Panc1 (cell line): ENCODE data around the gene PRKAG2. TPM values are rescaled to one million over a fixed set of nuclear protein-coding genes. Genes with fewer than 3 reads are reported as not detected.

Experiments
- ATAC-seq: fragments of 200-7000 bp; cut with Tn5 transposase; 2 replicates; pipeline ENCODE4 v1.9.1; 2020; ENCODE audit warnings: mild to moderate bottlenecking, moderate library complexity
- BruUV-seq: library from RNA; stranded (reverse); fragments of 400-500 nt; replicated peaks from 2 replicates; lab custom pipeline; 2021; lab: Mats Ljungman, UMichigan
- CTCF ChIA-PET: fragments of 300-600 bp; sonication (Branson Sonifier 250); formaldehyde crosslinking; loops from one replicate; lab custom pipeline; 2022; ENCODE audit warnings: antibody characterized with exemption; lab: Charles Lee
- POLR2A ChIA-PET: fragments of 300-600 bp; sonication (Branson Sonifier 250); formaldehyde crosslinking; loops from one replicate; lab custom pipeline; 2022; ENCODE audit warnings: antibody characterized with exemption; lab: Charles Lee
- DNase-seq: peaks from one replicate; pipeline ENCODE4 v3.0.0-alpha.2; 2010; ENCODE audit warnings: low read depth, low spot score
- H3K27ac ChIP-seq: 2 replicates; pipeline ENCODE4 v1.5.1; 2011; ENCODE audit warnings: mild to moderate bottlenecking, low read length, inconsistent platforms
- H3K27me3 ChIP-seq: fragments of 200-500 bp; sonication (Bioruptor generic); 2 replicates; pipeline ENCODE4 v1.6.0; 2014; ENCODE audit warnings: low read length, inconsistent platforms; ENCODE audit not compliant: control insufficient read depth, insufficient read depth
- H3K36me3 ChIP-seq: fragments of 200-500 bp; sonication (Bioruptor generic); 2 replicates; pipeline ENCODE4 v1.5.1; 2014; ENCODE audit warnings: inconsistent platforms, mild to moderate bottlenecking, low read length, moderate library complexity; ENCODE audit not compliant: control insufficient read depth, insufficient read depth
- H3K4me1 ChIP-seq: 2 replicates; pipeline ENCODE4 v1.5.1; 2011; ENCODE audit warnings: inconsistent platforms, mild to moderate bottlenecking, low read length, moderate library complexity; ENCODE audit not compliant: control insufficient read depth, insufficient read depth
- H3K4me3 ChIP-seq, 2 experiments: 2 replicates each; pipeline ENCODE4 v1.5.1; 2011 to 2012; ENCODE audit warnings: low read depth in 2 of 2, low read length in 2 of 2, mild to moderate bottlenecking in 2 of 2, inconsistent platforms in 1 of 2, moderate library complexity in 1 of 2
- H3K9me3 ChIP-seq: fragments of 200-500 bp; sonication (Bioruptor generic); 2 replicates; pipeline ENCODE4 v1.5.1; 2014; ENCODE audit warnings: low read depth, mild to moderate bottlenecking, inconsistent platforms, low read length, moderate library complexity; ENCODE audit not compliant: control insufficient read depth, insufficient read depth
- CTCF ChIP-seq: fragments of 450-650 bp; IDR thresholded peaks from 2 replicates; pipeline ENCODE4 v1.5.1; 2017; ENCODE audit warnings: mild to moderate bottlenecking
- POLR2AphosphoS5 ChIP-seq: IDR thresholded peaks from 2 replicates; pipeline ENCODE4 v1.6.1; 2012; ENCODE audit warnings: mild to moderate bottlenecking, low read depth, low read length, moderate library complexity
- REST ChIP-seq, 2 experiments: IDR thresholded peaks; 2 replicates each; pipeline ENCODE4 v1.6.1; 2011 to 2012; ENCODE audit warnings: low read depth in 2 of 2, control low read depth in 1 of 2, low read length in 1 of 2, mild to moderate bottlenecking in 1 of 2, moderate library complexity in 1 of 2; ENCODE audit not compliant: insufficient read depth in 1 of 2
- SIN3A ChIP-seq: IDR thresholded peaks from 2 replicates; pipeline ENCODE4 v1.6.1; 2012; ENCODE audit warnings: low read depth, mild to moderate bottlenecking, low read length, moderate library complexity, borderline replicate concordance; ENCODE audit not compliant: insufficient read depth
- TCF7L2 ChIP-seq: IDR thresholded peaks from 2 replicates; pipeline ENCODE4 v1.6.1; 2011; ENCODE audit warnings: mild to moderate bottlenecking, low read depth, low read length, inconsistent platforms
- in situ Hi-C: cut with HindIII; loops from 2 replicates; pipeline ENCODE4 v1.10.0; 2016; ENCODE audit warnings: low sequenced_read_pairs, low pct_unique_long_range_greater_than_20kb
- intact Hi-C: fragments of 100-400 bp; cut with micrococcal nuclease; formaldehyde crosslinking; loops from one replicate; pipeline ENCODE4 v1.10.0; 2022; ENCODE audit not compliant: unreplicated experiment
- total RNA-seq: library from RNA; stranded (reverse); gene quantifications from one replicate; pipeline ENCODE4 v1.2.1, GENCODE V29; 2021; ENCODE audit not compliant: unreplicated experiment

Gene PRKAG2
- total RNA-seq, 1 experiment from 2014 or later, result 71.6 TPM

GRCh38 chr7:151905766-151906165, 28.9 kb upstream of the PRKAG2 start:
- TF ChIP-seq REST (IDR thresholded peaks at IDR 0.05; ENCODE audit: insufficient read depth in 1 of 2, low read depth in 2 of 2, low read length in 1 of 2) (no peak), TCF7L2 (no peak), POLR2AphosphoS5 (no peak), SIN3A (no peak), CTCF (no peak)
- Histone ChIP-seq H3K4me1 (no peaks in the 10 kb centered on the region), H3K9me3 (no peaks in the 10 kb centered on the region), H3K36me3 (no peaks in the 10 kb centered on the region), H3K27me3 (peaks cover 11% of the 10 kb centered on the region; the same call in 1 of the 2 replicates), H3K27ac (no peak overlapping the region), H3K4me3 (no peak overlapping the region)
- CTCF ChIA-PET, result no interaction called here
- DNase-seq (no peak), ATAC-seq (no peak)
- intact Hi-C loops (no loop called here), in situ Hi-C loops (no loop called here)
- BruUV-seq, result no TSS peak
- POLR2A ChIA-PET, result no interaction called here

- no TSS peak for BruUV-seq
- ChIA-PET CTCF (no interaction called here), POLR2A (no interaction called here)
- no peak overlapping the region for H3K27ac ChIP-seq
- H3K4me3 ChIP-seq, result no peak overlapping the region
- no peaks in the 10 kb centered on the region for H3K4me1 ChIP-seq
- no peaks in the 10 kb centered on the region for H3K36me3 ChIP-seq
- ATAC-seq, result no peak
- DNase-seq, result no peak
- peaks cover 11% of the 10 kb centered on the region; the same call in 1 of the 2 replicates for H3K27me3 ChIP-seq
- H3K9me3 ChIP-seq, result no peaks in the 10 kb centered on the region
- intact Hi-C loops, result no loop called here
- TF ChIP-seq TCF7L2, result no peak
- TF ChIP-seq SIN3A, result no peak
- no peak for TF ChIP-seq CTCF
- no peak for TF ChIP-seq POLR2AphosphoS5
- TF ChIP-seq REST (IDR thresholded peaks at IDR 0.05; ENCODE audit: insufficient read depth in 1 of 2, low read depth in 2 of 2, low read length in 1 of 2), result no peak
- in situ Hi-C loops, result no loop called here
Measured at GRCh38 chr7:151905353-151905752, 28.4 kb upstream of the PRKAG2 start.
